Measurements from ENCODE around the gene ZSCAN5B. TPM values are rescaled to one million over a fixed set of nuclear protein-coding genes. Genes with fewer than 3 reads are reported as not detected.

ZSCAN5B gene
- total and polyA plus RNA-seq, 9 of the 15 experiments (the other 6 are each of a cell fraction or from before 2014, with no cell fraction given) = 0.03 to 0.07 TPM; not detected in 7

DNA sequence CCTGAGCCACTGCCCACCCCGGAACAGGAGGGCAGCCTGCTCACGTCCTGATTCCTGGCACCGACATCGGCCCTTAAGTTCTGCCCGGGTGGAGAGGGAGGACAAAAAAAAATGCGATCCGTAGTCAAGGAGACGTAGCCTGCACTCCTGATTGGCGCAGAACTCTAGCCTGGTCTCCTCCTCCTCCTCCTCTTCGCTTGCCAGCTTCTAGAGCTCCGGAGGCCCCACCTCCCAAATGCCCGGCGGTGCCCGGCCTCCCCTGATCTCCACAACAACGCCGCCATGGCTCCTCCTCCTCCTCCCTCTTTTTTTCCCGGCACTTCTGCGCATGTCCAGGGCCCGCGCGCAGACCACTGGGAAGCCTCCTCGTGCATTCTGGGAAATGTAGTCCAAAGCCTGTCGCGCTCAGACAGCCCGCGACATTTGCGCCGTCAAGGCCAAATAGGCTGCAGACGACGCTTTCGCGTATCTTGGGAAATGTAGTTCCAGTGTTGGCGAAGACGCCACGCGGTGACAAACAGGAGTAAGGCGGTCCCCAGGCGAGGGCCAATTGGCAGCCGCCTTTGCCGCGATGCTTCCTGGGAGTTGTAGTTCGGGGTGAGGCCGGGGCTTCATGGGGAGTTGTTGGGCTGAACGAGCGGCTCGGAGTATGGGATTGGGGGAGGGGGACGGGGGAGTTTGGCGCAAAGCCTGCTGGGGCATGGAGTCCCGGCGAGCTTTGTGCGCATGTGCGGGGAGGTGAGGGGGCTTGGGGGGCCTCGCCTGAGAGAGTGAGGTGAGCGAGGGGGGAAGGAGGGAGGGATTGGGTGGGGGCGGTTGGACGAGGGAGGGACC lies 56.8 kb downstream of the ZSCAN5B start, which contains the start of gene ZNF444 (continued):
- no peak for TF ChIP-seq GTF2A2 (tag; IDR thresholded peaks at IDR 0.05)
- TF ChIP-seq ARHGAP35 (IDR thresholded peaks at IDR 0.05; ENCODE audit: partially characterized antibody) = no peak
- no peak for TF ChIP-seq TAL1 (IDR thresholded peaks at IDR 0.05)
- TF ChIP-seq TARDBP (IDR thresholded peaks at IDR 0.05) = no peak
- no peak for TF ChIP-seq RBM34 (IDR thresholded peaks at IDR 0.05; ENCODE audit: borderline replicate concordance, insufficient read depth, low read length)
- TF ChIP-seq MCM2 (IDR thresholded peaks at IDR 0.05; ENCODE audit: low read depth) = no peak
- TF ChIP-seq, protein P1, sequence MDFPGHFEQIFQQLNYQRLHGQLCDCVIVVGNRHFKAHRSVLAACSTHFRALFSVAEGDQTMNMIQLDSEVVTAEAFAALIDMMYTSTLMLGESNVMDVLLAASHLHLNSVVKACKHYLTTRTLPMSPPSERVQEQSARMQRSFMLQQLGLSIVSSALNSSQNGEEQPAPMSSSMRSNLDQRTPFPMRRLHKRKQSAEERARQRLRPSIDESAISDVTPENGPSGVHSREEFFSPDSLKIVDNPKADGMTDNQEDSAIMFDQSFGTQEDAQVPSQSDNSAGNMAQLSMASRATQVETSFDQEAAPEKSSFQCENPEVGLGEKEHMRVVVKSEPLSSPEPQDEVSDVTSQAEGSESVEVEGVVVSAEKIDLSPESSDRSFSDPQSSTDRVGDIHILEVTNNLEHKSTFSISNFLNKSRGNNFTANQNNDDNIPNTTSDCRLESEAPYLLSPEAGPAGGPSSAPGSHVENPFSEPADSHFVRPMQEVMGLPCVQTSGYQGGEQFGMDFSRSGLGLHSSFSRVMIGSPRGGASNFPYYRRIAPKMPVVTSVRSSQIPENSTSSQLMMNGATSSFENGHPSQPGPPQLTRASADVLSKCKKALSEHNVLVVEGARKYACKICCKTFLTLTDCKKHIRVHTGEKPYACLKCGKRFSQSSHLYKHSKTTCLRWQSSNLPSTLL (IDR thresholded peaks at IDR 0.05) = no peak
- peak; percentile 80; the same call in 1 of the 2 replicates for TF ChIP-seq ZNF76 (CRISPR knock-in tag; IDR thresholded peaks at IDR 0.05; ENCODE audit: borderline replicate concordance)
- no peak for TF ChIP-seq ZNF165 (CRISPR knock-in tag; IDR thresholded peaks at IDR 0.05; ENCODE audit: borderline replicate concordance)
- peak; percentile 83; the same call in 1 of the 2 replicates for TF ChIP-seq ZNF584 (CRISPR knock-in tag; IDR thresholded peaks at IDR 0.05; ENCODE audit: low read depth)
- TF ChIP-seq KLF6 (CRISPR knock-in tag; IDR thresholded peaks at IDR 0.05; ENCODE audit: borderline replicate concordance) = peak; percentile 45; the same call in 1 of the 2 replicates
- TF ChIP-seq RFX7 (CRISPR knock-in tag; IDR thresholded peaks at IDR 0.05) = no peak
- peak; percentile 81 to 84 for TF ChIP-seq TEAD1 (CRISPR knock-in tag; IDR thresholded peaks at IDR 0.05)
- no peak; the same call in 1 of the 2 replicates for TF ChIP-seq BHLHE40 (IDR thresholded peaks at IDR 0.05; ENCODE audit: low read length)
- no peak for TF ChIP-seq SMARCA5 (IDR thresholded peaks at IDR 0.05)
- no peak for TF ChIP-seq HBP1 (CRISPR knock-in tag; IDR thresholded peaks at IDR 0.05)
- TF ChIP-seq, protein P2, sequence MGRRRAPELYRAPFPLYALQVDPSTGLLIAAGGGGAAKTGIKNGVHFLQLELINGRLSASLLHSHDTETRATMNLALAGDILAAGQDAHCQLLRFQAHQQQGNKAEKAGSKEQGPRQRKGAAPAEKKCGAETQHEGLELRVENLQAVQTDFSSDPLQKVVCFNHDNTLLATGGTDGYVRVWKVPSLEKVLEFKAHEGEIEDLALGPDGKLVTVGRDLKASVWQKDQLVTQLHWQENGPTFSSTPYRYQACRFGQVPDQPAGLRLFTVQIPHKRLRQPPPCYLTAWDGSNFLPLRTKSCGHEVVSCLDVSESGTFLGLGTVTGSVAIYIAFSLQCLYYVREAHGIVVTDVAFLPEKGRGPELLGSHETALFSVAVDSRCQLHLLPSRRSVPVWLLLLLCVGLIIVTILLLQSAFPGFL (CRISPR knock-in tag; IDR thresholded peaks at IDR 0.05) = no peak
- TF ChIP-seq HNRNPH1 (optimal IDR thresholded peaks at IDR 0.05; ENCODE audit: low read depth, low read length) = no peak
- TF ChIP-seq ZNF449 (CRISPR knock-in tag; IDR thresholded peaks at IDR 0.05) = no peak
- TF ChIP-seq SOX6 (IDR thresholded peaks at IDR 0.05) = no peak
- peak; percentile 53; the same call in 1 of the 2 replicates for TF ChIP-seq SMAD2 (IDR thresholded peaks at IDR 0.05; ENCODE audit: low read depth, low read length)
- no peak; the same call in 1 of the 2 replicates for TF ChIP-seq ESRRA (IDR thresholded peaks at IDR 0.05; ENCODE audit: borderline replicate concordance, low read depth)
- TF ChIP-seq ARID2 (IDR thresholded peaks at IDR 0.05) = no peak
- no peak for TF ChIP-seq SAFB2 (IDR thresholded peaks at IDR 0.05; ENCODE audit: borderline replicate concordance, low read depth, low read length, severe bottlenecking)
